HL-60 (cell line): ENCODE measurements around the gene DBF4.

Source experiments
- CTCF ChIP-seq: IDR thresholded peaks from one replicate; pipeline ENCODE4 v1.5.1; 2011; ENCODE audit warnings: low read length, control low read depth, inconsistent platforms; ENCODE audit not compliant: insufficient read depth
- POLR2AphosphoS5 ChIP-seq: IDR thresholded peaks from 2 replicates; pipeline ENCODE4 v1.6.1; 2012; ENCODE audit warnings: low read depth
- REST ChIP-seq: IDR thresholded peaks from 2 replicates; pipeline ENCODE4 v1.6.1; 2012; ENCODE audit warnings: low read depth; ENCODE audit not compliant: insufficient replicate concordance

DNA sequence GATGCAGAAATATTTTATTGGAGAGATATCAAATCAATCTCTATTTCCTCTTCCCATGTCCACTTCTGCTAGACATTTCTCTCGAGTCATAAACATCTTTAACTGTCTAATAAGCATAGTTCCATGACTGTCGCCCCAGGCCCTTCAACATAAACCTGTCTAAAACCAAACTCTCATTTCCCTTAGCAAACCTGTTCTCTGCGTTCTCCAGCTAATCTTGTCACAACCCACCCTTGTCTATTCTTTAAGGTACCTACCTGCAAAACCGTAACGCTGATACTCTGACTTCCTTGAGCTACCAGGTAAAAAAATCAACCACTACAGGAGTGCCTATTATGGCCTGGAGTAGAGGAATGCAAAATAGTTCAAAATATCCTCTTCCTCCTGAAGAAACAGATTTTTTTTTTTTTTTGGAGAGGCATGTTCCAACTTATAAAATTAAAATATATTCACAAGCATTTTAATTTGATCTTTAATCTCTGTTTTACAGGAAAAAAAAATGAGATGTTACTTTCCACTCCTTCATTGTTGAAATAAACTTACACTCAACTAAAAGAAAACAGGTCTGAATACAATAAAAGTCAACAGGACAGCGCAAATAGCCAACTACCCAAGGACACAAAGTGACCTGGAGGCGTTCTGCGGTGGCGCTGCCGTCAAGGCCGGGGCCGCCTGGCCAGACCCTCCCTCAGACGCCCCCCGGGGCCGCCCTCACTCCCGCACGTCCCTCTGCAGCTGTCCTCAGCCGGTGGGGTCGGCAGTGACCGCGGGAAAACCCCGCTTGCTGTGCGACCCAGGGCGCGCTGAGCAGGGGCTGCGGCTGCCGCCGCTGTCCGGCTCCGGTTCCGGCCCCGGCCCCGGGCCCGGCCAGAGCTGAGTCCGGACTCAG, 898 bp upstream of the DBF4 start:
- TF ChIP-seq CTCF (no peak), POLR2AphosphoS5 (no peak; the same call in 1 of the 2 replicates), REST (no peak)
